ENCODE data around the gene SRP14.

GRCh38 chr15:40053831-40054604 is 15.0 kb upstream of the SRP14 start:
- no peak for TF ChIP-seq CTCF (IDR thresholded peaks at IDR 0.05)
- TF ChIP-seq POLR2A (IDR thresholded peaks at IDR 0.05), result no peak
